HepG2 (cell line): Measurements from ENCODE around the gene COPZ1. TPM values are rescaled to one million over a fixed set of nuclear protein-coding genes. Genes with fewer than 3 reads are reported as not detected.

Experiments used
- ATF7-NPFF ChIP-seq: sonication (generic); formaldehyde crosslinking; IDR thresholded peaks from 2 replicates; pipeline ENCODE4 v1.8.1; 2023; ENCODE audit warnings: mild to moderate bottlenecking, low read depth, missing genetic modification reagents, moderate library complexity
- DPF2 ChIP-seq: sonication (generic); formaldehyde crosslinking; IDR thresholded peaks from 2 replicates; pipeline ENCODE4 v1.4.0; 2020; ENCODE audit warnings: mild to moderate bottlenecking, low read depth, missing genetic modification reagents, borderline replicate concordance
- FOXJ3 ChIP-seq: sonication (generic); formaldehyde crosslinking; IDR thresholded peaks from 2 replicates; pipeline ENCODE4 v1.4.0; 2020; ENCODE audit warnings: missing genetic modification reagents, mild to moderate bottlenecking, borderline replicate concordance
- FOXO1 ChIP-seq: sonication (generic); formaldehyde crosslinking; IDR thresholded peaks from 2 replicates; pipeline ENCODE4 v1.4.0; 2020; ENCODE audit warnings: missing genetic modification reagents
- GPN1 ChIP-seq: sonication (generic); formaldehyde crosslinking; IDR thresholded peaks from 2 replicates; pipeline ENCODE4 v1.5.1; 2020; ENCODE audit warnings: missing genetic modification reagents, borderline replicate concordance
- HNF4G ChIP-seq, 2 experiments: sonication (generic) in 1 of 2; formaldehyde crosslinking in 1 of 2; IDR thresholded peaks; 2 replicates each; pipeline versions ENCODE4 v1.4.0 to v1.6.1; 2011 to 2020; ENCODE audit warnings: borderline replicate concordance in 2 of 2, low read depth in 2 of 2, mild to moderate bottlenecking in 2 of 2, low read length in 1 of 2, missing genetic modification reagents in 1 of 2, moderate library complexity in 1 of 2
- KLF9 ChIP-seq: IDR thresholded peaks from 2 replicates; pipeline ENCODE4 v1.6.1; 2016; ENCODE audit warnings: low read depth
- NRL ChIP-seq: sonication (generic); formaldehyde crosslinking; IDR thresholded peaks from 2 replicates; pipeline ENCODE4 v1.5.0; 2020; ENCODE audit warnings: missing genetic modification reagents, mild to moderate bottlenecking, moderate library complexity, borderline replicate concordance
- ONECUT2 ChIP-seq: sonication (generic); formaldehyde crosslinking; IDR thresholded peaks from 2 replicates; pipeline ENCODE4 v1.4.0; 2020; ENCODE audit warnings: missing genetic modification reagents
- PCBP1 ChIP-seq: fragments of 200-400 bp; formaldehyde crosslinking; IDR thresholded peaks from 2 replicates; pipeline ENCODE4 v1.6.1; 2017; ENCODE audit warnings: mild to moderate bottlenecking, low read depth, low read length, borderline replicate concordance
- TAF15 ChIP-seq: fragments of 200-400 bp; formaldehyde crosslinking; IDR thresholded peaks from one replicate; pipeline ENCODE4 v1.6.1; 2018; ENCODE audit warnings: mild to moderate bottlenecking, low read depth, low read length; ENCODE audit not compliant: poor library complexity, severe bottlenecking
- ZFP37 ChIP-seq: sonication (generic); formaldehyde crosslinking; IDR thresholded peaks from 2 replicates; pipeline ENCODE4 v1.4.0; 2020; ENCODE audit warnings: missing genetic modification reagents, borderline replicate concordance
- ZFY ChIP-seq: sonication (generic); formaldehyde crosslinking; IDR thresholded peaks from 2 replicates; pipeline ENCODE4 v1.4.0; 2020; ENCODE audit warnings: missing genetic modification reagents
- ZFYVE20 ChIP-seq: sonication (generic); formaldehyde crosslinking; IDR thresholded peaks from 2 replicates; pipeline ENCODE4 v1.8.0; 2023; ENCODE audit warnings: low read depth, mild to moderate bottlenecking, moderate library complexity, missing genetic modification reagents, borderline replicate concordance
- ZNF451 ChIP-seq: sonication (generic); formaldehyde crosslinking; IDR thresholded peaks from 2 replicates; pipeline ENCODE4 v1.5.0; 2020; ENCODE audit warnings: mild to moderate bottlenecking, missing genetic modification reagents
- ZNF564 ChIP-seq: sonication (generic); formaldehyde crosslinking; IDR thresholded peaks from 2 replicates; pipeline ENCODE4 v1.8.1; 2023; ENCODE audit warnings: mild to moderate bottlenecking, missing genetic modification reagents
- polyA plus RNA-seq, 8 experiments: library from polyadenylated mRNA; depleted of rRNA in 3 of 8; stranded (reverse) in 7 of 8; unstranded in 1 of 8; fragments of >200 nt; fragmentation: Illumina TruSeq in 4 of 8; extraction: Trizol in 4 of 8; gene quantifications; 2 replicates each; pipeline versions ENCODE4 v1.2.1 to v1.2.3, GENCODE V29; 2011 to 2016; ENCODE audit warnings: low read depth in 4 of 8, missing spikeins in 1 of 8, mixed read lengths in 1 of 8; ENCODE audit not compliant: insufficient read depth in 1 of 8
- total RNA-seq, 5 experiments: library from RNA; depleted of rRNA; stranded (reverse); fragments of >200 nt; fragmentation: Illumina TruSeq; extraction: Trizol; gene quantifications; 2 replicates each; pipeline ENCODE4 v1.2.3, GENCODE V29; 2016; ENCODE audit warnings: low read depth in 1 of 5
- TF ChIP-seq, protein P1 (sequence below): sonication (generic); formaldehyde crosslinking; IDR thresholded peaks from 2 replicates; pipeline ENCODE4 v1.5.0; 2020; ENCODE audit warnings: missing genetic modification reagents, mild to moderate bottlenecking, borderline replicate concordance
- TF ChIP-seq, protein P2 (sequence below): sonication (generic); formaldehyde crosslinking; IDR thresholded peaks from 2 replicates; pipeline ENCODE4 v1.8.1; 2023; ENCODE audit warnings: mild to moderate bottlenecking, missing genetic modification reagents, borderline replicate concordance
- TF ChIP-seq, protein P3 (sequence below): sonication (generic); formaldehyde crosslinking; IDR thresholded peaks from 2 replicates; pipeline ENCODE4 v1.5.1; 2020; ENCODE audit warnings: mild to moderate bottlenecking, missing genetic modification reagents, borderline replicate concordance
- TF ChIP-seq, protein P4 (sequence below): sonication (generic); formaldehyde crosslinking; IDR thresholded peaks from 2 replicates; pipeline ENCODE4 v1.5.0; 2020; ENCODE audit warnings: missing genetic modification reagents, mild to moderate bottlenecking, borderline replicate concordance

COPZ1 gene
- total and polyA plus RNA-seq, 2 of the 13 experiments (the other 11 are each of a cell fraction or from before 2014, with no cell fraction given), result 125 to 184 TPM

DNA sequence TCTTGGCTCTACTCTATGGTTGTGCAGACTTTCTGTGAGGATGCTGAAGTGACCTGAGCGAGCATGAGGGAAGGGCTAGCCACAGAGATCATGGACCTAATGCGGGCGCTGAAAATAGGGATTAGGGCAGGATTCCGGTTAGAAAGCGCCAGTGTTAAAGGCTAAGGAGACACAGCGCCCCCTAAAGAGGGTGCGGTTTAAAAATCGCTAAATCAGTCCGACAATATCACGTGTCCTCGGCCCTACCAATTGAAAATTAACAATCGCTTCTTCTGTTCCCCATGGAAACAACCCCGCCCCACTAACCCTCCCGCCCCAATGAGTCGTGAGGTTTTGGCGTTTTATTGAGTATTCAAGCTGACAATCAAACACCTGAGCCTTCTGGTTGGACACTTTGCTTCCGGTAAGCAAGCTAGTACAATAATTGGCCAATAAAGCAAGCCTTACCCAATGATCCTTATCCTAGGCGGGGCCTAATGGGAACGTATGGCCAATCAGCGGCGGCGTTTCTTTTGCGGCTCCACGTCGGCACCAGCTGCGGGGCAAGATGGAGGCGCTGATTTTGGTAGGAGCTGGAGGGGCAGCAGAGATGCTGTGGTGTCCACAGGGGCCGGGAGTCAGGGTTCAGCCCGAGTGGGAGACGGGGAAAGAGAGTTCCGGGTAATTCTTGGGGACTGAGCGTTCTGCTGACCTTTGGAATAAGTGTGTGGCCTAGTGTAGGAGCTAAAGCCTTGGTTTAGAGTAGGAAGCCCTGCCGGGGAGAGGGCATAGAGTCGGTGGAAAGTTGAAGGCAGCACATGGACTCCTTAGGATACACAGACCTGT lies at the start of gene COPZ1 (continued):
- peak; percentile 48 for TF ChIP-seq FOXO1
- TF ChIP-seq ZFP37 (CRISPR knock-in tag), result no peak
- TF ChIP-seq HNF4G (IDR thresholded peaks at IDR 0.05; ENCODE audit: borderline replicate concordance, low read depth, low read length), result no peak
- TF ChIP-seq HNF4G (CRISPR knock-in tag; IDR thresholded peaks at IDR 0.05; ENCODE audit: borderline replicate concordance, low read depth), result no peak
- TF ChIP-seq ZNF451, result no peak
- TF ChIP-seq, protein P1, sequence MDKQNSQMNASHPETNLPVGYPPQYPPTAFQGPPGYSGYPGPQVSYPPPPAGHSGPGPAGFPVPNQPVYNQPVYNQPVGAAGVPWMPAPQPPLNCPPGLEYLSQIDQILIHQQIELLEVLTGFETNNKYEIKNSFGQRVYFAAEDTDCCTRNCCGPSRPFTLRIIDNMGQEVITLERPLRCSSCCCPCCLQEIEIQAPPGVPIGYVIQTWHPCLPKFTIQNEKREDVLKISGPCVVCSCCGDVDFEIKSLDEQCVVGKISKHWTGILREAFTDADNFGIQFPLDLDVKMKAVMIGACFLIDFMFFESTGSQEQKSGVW (CRISPR knock-in tag), result no peak
- TF ChIP-seq, protein P2, sequence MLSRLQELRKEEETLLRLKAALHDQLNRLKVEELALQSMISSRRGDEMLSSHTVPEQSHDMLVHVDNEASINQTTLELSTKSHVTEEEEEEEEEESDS (CRISPR knock-in tag), result no peak
- TF ChIP-seq ZFY, result peak; percentile 93
- TF ChIP-seq TAF15, result no peak
- 0 out of 2 replicates have a peak, but pooled peaks have one; percentile 33 for TF ChIP-seq PCBP1
- no peak for TF ChIP-seq DPF2 (CRISPR knock-in tag)
- no peak for TF ChIP-seq FOXJ3 (CRISPR knock-in tag)
- no peak for TF ChIP-seq NRL (CRISPR knock-in tag)
- TF ChIP-seq KLF9 (CRISPR knock-in tag), result peak; percentile 33; the same call in 1 of the 2 replicates
- no peak for TF ChIP-seq ONECUT2 (CRISPR knock-in tag)
- 0 out of 2 replicates have a peak, but pooled peaks have one; percentile 47 for TF ChIP-seq ZNF564 (CRISPR knock-in tag)
- TF ChIP-seq ATF7-NPFF (CRISPR knock-in tag), result no peak
- no peak for TF ChIP-seq ZFYVE20 (CRISPR knock-in tag)
- TF ChIP-seq, protein P3, sequence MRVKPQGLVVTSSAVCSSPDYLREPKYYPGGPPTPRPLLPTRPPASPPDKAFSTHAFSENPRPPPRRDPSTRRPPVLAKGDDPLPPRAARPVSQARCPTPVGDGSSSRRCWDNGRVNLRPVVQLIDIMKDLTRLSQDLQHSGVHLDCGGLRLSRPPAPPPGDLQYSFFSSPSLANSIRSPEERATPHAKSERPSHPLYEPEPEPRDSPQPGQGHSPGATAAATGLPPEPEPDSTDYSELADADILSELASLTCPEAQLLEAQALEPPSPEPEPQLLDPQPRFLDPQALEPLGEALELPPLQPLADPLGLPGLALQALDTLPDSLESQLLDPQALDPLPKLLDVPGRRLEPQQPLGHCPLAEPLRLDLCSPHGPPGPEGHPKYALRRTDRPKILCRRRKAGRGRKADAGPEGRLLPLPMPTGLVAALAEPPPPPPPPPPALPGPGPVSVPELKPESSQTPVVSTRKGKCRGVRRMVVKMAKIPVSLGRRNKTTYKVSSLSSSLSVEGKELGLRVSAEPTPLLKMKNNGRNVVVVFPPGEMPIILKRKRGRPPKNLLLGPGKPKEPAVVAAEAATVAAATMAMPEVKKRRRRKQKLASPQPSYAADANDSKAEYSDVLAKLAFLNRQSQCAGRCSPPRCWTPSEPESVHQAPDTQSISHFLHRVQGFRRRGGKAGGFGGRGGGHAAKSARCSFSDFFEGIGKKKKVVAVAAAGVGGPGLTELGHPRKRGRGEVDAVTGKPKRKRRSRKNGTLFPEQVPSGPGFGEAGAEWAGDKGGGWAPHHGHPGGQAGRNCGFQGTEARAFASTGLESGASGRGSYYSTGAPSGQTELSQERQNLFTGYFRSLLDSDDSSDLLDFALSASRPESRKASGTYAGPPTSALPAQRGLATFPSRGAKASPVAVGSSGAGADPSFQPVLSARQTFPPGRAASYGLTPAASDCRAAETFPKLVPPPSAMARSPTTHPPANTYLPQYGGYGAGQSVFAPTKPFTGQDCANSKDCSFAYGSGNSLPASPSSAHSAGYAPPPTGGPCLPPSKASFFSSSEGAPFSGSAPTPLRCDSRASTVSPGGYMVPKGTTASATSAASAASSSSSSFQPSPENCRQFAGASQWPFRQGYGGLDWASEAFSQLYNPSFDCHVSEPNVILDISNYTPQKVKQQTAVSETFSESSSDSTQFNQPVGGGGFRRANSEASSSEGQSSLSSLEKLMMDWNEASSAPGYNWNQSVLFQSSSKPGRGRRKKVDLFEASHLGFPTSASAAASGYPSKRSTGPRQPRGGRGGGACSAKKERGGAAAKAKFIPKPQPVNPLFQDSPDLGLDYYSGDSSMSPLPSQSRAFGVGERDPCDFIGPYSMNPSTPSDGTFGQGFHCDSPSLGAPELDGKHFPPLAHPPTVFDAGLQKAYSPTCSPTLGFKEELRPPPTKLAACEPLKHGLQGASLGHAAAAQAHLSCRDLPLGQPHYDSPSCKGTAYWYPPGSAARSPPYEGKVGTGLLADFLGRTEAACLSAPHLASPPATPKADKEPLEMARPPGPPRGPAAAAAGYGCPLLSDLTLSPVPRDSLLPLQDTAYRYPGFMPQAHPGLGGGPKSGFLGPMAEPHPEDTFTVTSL (CRISPR knock-in tag), result no peak
- TF ChIP-seq GPN1 (CRISPR knock-in tag), result no peak
- TF ChIP-seq, protein P4, sequence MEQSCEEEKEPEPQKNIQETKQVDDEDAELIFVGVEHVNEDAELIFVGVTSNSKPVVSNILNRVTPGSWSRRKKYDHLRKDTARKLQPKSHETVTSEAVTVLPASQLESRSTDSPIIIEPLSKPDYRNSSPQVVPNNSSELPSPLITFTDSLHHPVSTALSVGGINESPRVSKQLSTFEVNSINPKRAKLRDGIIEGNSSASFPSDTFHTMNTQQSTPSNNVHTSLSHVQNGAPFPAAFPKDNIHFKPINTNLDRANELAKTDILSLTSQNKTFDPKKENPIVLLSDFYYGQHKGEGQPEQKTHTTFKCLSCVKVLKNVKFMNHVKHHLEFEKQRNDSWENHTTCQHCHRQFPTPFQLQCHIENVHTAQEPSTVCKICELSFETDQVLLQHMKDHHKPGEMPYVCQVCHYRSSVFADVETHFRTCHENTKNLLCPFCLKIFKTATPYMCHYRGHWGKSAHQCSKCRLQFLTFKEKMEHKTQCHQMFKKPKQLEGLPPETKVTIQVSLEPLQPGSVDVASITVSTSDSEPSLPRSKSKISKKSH (CRISPR knock-in tag), result no peak
